Ishikawa (cell line): Measurements from ENCODE around the gene CRYGN.

Experiments used
- EGR1 ChIP-seq: IDR thresholded peaks from 2 replicates; pipeline ENCODE4 v1.6.1; 2012
- EP300 ChIP-seq: IDR thresholded peaks from 2 replicates; pipeline ENCODE4 v1.6.1; 2012; ENCODE audit warnings: borderline replicate concordance
- NFIC ChIP-seq: IDR thresholded peaks from 2 replicates; pipeline ENCODE4 v1.6.1; 2012
- RAD21 ChIP-seq: IDR thresholded peaks from 2 replicates; pipeline ENCODE4 v1.6.1; 2012; ENCODE audit warnings: low read depth
- REST ChIP-seq: IDR thresholded peaks from 2 replicates; pipeline ENCODE4 v1.6.1; 2012; ENCODE audit warnings: low read depth, mild to moderate bottlenecking
- TAF1 ChIP-seq: IDR thresholded peaks from 2 replicates; pipeline ENCODE4 v1.6.1; 2012; ENCODE audit warnings: low read depth, mild to moderate bottlenecking
- YY1 ChIP-seq: IDR thresholded peaks from 2 replicates; pipeline ENCODE4 v1.6.1; 2012; ENCODE audit warnings: low read depth
- TF ChIP-seq, protein P1 (sequence below): IDR thresholded peaks from 2 replicates; pipeline ENCODE4 v1.6.1; 2012

DNA sequence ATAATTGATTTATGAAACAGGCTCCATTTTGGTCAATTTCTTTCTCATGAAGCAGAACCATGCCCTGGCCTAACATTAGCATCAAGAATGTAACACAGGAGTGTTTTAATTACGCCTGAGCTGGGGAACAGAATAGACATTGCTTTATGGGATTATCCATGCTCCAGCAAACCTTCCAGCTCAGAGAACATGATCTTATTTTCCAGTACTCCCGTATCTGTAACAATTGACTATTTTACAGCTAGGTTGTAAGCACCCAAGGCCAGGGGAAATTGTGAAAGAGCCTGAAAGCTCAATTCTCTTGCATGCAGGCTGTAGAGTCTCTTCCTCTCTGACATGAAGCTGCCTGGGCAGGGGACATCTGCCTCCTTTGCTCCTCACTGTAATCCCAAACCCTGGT lies 30.8 kb upstream of the CRYGN start:
- TF ChIP-seq YY1 (no peak), TAF1 (no peak), NFIC (no peak), EP300 (no peak), RAD21 (no peak), EGR1 (no peak), REST (no peak)
- TF ChIP-seq, protein P1, sequence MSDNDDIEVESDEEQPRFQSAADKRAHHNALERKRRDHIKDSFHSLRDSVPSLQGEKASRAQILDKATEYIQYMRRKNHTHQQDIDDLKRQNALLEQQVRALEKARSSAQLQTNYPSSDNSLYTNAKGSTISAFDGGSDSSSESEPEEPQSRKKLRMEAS: no peak
